ENCODE data around the gene FEN1. TPM values are rescaled to one million over a fixed set of nuclear protein-coding genes. Genes with fewer than 3 reads are reported as not detected.

The FEN1 gene
- total and polyA plus RNA-seq, 2 donors from 2014 or later: 8.5 to 8.8 TPM

- H3K9me3 ChIP-seq (ENCODE audit: control insufficient read depth in 2 of 3, insufficient read depth in 1 of 3, low read length in 3 of 3): no peaks in the 10 kb centered on the region
- peaks cover 0 to 5% (median 0%) of the 10 kb centered on the region in 3 donors for H3K36me3 ChIP-seq (ENCODE audit: control insufficient read depth in 2 of 3, insufficient read depth in 3 of 3, low read length in 3 of 3)
- H3K27ac ChIP-seq (ENCODE audit: low read depth in 2 of 2, low read length in 2 of 2): no peak overlapping the region
- DNase-seq (no peak), FAIRE-seq (no peak)
- intact Hi-C loops (cut with DNase I): no loop called here
- no peak overlapping the region for H3K4me3 ChIP-seq (ENCODE audit: low read length in 3 of 3)
- no peaks in the 10 kb centered on the region for H3K27me3 ChIP-seq (ENCODE audit: control insufficient read depth, insufficient read depth, low read length)
- no peak overlapping the region for H3K9ac ChIP-seq (ENCODE audit: low read length in 3 of 3)
- no peak for TF ChIP-seq CTCF (IDR thresholded peaks at IDR 0.05; ENCODE audit: borderline replicate concordance, extremely low read depth, insufficient read depth)
- peaks cover 0 to 6% (median 0%) of the 10 kb centered on the region in 3 donors for H3K4me1 ChIP-seq (ENCODE audit: control insufficient read depth in 2 of 3, insufficient read depth in 2 of 3, low read depth in 1 of 3, low read length in 3 of 3)
Observed at GRCh38 chr11:61800331-61801281, 7.9 kb downstream of the FEN1 start.

- Histone ChIP-seq H3K4me3 (ENCODE audit: low read length in 3 of 3) (no peak overlapping the region), H3K27ac (ENCODE audit: low read depth in 2 of 2, low read length in 2 of 2) (no peak overlapping the region), H3K9ac (ENCODE audit: low read length in 3 of 3) (no peak overlapping the region), H3K27me3 (ENCODE audit: control insufficient read depth, insufficient read depth, low read length) (no peaks in the 10 kb centered on the region), H3K36me3 (ENCODE audit: control insufficient read depth in 2 of 3, insufficient read depth in 3 of 3, low read length in 3 of 3) (peaks cover 0 to 5% (median 0%) of the 10 kb centered on the region in 3 donors), H3K9me3 (ENCODE audit: control insufficient read depth in 2 of 3, insufficient read depth in 1 of 3, low read length in 3 of 3) (no peaks in the 10 kb centered on the region), H3K4me1 (ENCODE audit: control insufficient read depth in 2 of 3, insufficient read depth in 2 of 3, low read depth in 1 of 3, low read length in 3 of 3) (peaks cover 0 to 3% (median 0%) of the 10 kb centered on the region in 3 donors)
- no peak for FAIRE-seq
- intact Hi-C loops (cut with DNase I): no loop called here
- no peak for TF ChIP-seq CTCF (IDR thresholded peaks at IDR 0.05; ENCODE audit: borderline replicate concordance, extremely low read depth, insufficient read depth)
- DNase-seq: no peak
Observed at GRCh38 chr11:61802605-61803004, 9.9 kb downstream of the FEN1 start.

- H3K36me3 ChIP-seq (ENCODE audit: control insufficient read depth in 2 of 3, insufficient read depth in 3 of 3, low read length in 3 of 3): peaks cover 0 to 5% (median 0%) of the 10 kb centered on the region in 3 donors
- intact Hi-C loops (cut with DNase I): no loop called here
- H3K9ac ChIP-seq (ENCODE audit: low read length in 3 of 3): no peak overlapping the region
- H3K4me1 ChIP-seq (ENCODE audit: control insufficient read depth in 2 of 3, insufficient read depth in 2 of 3, low read depth in 1 of 3, low read length in 3 of 3): no peaks in the 10 kb centered on the region
- DNase-seq: no peak
- no peaks in the 10 kb centered on the region for H3K27me3 ChIP-seq (ENCODE audit: control insufficient read depth, insufficient read depth, low read length)
- no peak overlapping the region for H3K27ac ChIP-seq (ENCODE audit: low read depth in 2 of 2, low read length in 2 of 2)
- no peak for FAIRE-seq
- TF ChIP-seq CTCF (IDR thresholded peaks at IDR 0.05; ENCODE audit: borderline replicate concordance, extremely low read depth, insufficient read depth): no peak
- no peaks in the 10 kb centered on the region for H3K9me3 ChIP-seq (ENCODE audit: control insufficient read depth in 2 of 3, insufficient read depth in 1 of 3, low read length in 3 of 3)
- no peak overlapping the region for H3K4me3 ChIP-seq (ENCODE audit: low read length in 3 of 3)
Observed at GRCh38 chr11:61803889-61804647, 11.4 kb downstream of the FEN1 start.

All from kidney (tissue), 14 donors.